ENCODE data around the gene MTMR12. TPM values are rescaled to one million over a fixed set of nuclear protein-coding genes. Genes with fewer than 3 reads are reported as not detected.

Gene MTMR12
- total and polyA plus RNA-seq, 2 of the 13 experiments (the other 11 are each of a cell fraction or from before 2014, with no cell fraction given): 23.4 to 36.6 TPM

GRCh38 chr5:32232441-32233219 lies 80.1 kb downstream of the MTMR12 start (continued):
- TF ChIP-seq, protein P1, sequence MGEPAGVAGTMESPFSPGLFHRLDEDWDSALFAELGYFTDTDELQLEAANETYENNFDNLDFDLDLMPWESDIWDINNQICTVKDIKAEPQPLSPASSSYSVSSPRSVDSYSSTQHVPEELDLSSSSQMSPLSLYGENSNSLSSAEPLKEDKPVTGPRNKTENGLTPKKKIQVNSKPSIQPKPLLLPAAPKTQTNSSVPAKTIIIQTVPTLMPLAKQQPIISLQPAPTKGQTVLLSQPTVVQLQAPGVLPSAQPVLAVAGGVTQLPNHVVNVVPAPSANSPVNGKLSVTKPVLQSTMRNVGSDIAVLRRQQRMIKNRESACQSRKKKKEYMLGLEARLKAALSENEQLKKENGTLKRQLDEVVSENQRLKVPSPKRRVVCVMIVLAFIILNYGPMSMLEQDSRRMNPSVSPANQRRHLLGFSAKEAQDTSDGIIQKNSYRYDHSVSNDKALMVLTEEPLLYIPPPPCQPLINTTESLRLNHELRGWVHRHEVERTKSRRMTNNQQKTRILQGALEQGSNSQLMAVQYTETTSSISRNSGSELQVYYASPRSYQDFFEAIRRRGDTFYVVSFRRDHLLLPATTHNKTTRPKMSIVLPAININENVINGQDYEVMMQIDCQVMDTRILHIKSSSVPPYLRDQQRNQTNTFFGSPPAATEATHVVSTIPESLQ (CRISPR knock-in tag; conservative IDR thresholded peaks at IDR 0.05): no peak
- TF ChIP-seq NBN (conservative IDR thresholded peaks at IDR 0.05) (no peak), ZNF367 (CRISPR knock-in tag; IDR thresholded peaks at IDR 0.05; ENCODE audit: borderline replicate concordance) (no peak), CCDC6 (CRISPR knock-in tag; IDR thresholded peaks at IDR 0.05) (peak; percentile 41; the same call in 1 of the 2 replicates), CC2D1A (CRISPR knock-in tag; IDR thresholded peaks at IDR 0.05) (no peak), U2AF2 (IDR thresholded peaks at IDR 0.05; ENCODE audit: low read depth, low read length) (no peak), ZNF556 (CRISPR knock-in tag; IDR thresholded peaks at IDR 0.05; ENCODE audit: borderline replicate concordance) (no peak), ZNF629 (CRISPR knock-in tag; conservative IDR thresholded peaks at IDR 0.05) (no peak), TEAD2 (CRISPR knock-in tag; IDR thresholded peaks at IDR 0.05) (no peak), ATF7 (IDR thresholded peaks at IDR 0.05) (no peak), ATF7 (CRISPR knock-in tag; IDR thresholded peaks at IDR 0.05) (no peak), FOXK2 (IDR thresholded peaks at IDR 0.05) (no peak), ZBTB46 (CRISPR knock-in tag; IDR thresholded peaks at IDR 0.05; ENCODE audit: borderline replicate concordance) (no peak), PAWR (CRISPR knock-in tag; IDR thresholded peaks at IDR 0.05; ENCODE audit: borderline replicate concordance) (no peak), BRCA1 (CRISPR knock-in tag; IDR thresholded peaks at IDR 0.05) (no peak), CBX5 (CRISPR knock-in tag; IDR thresholded peaks at IDR 0.05; ENCODE audit: borderline replicate concordance) (peak; percentile 17; the same call in 1 of the 2 replicates), NCOA2 (CRISPR knock-in tag; IDR thresholded peaks at IDR 0.05) (no peak), HMG20B (CRISPR knock-in tag; conservative IDR thresholded peaks at IDR 0.05) (no peak), ZNF781 (CRISPR knock-in tag; IDR thresholded peaks at IDR 0.05; ENCODE audit: borderline replicate concordance, not compliant biosample characterization) (no peak), CBX1 (IDR thresholded peaks at IDR 0.05; ENCODE audit: low read depth) (no peak), ONECUT2 (CRISPR knock-in tag; IDR thresholded peaks at IDR 0.05) (no peak), ZNF10 (CRISPR knock-in tag; IDR thresholded peaks at IDR 0.05; ENCODE audit: borderline replicate concordance, low read depth) (no peak)
- TF ChIP-seq, protein P2, sequence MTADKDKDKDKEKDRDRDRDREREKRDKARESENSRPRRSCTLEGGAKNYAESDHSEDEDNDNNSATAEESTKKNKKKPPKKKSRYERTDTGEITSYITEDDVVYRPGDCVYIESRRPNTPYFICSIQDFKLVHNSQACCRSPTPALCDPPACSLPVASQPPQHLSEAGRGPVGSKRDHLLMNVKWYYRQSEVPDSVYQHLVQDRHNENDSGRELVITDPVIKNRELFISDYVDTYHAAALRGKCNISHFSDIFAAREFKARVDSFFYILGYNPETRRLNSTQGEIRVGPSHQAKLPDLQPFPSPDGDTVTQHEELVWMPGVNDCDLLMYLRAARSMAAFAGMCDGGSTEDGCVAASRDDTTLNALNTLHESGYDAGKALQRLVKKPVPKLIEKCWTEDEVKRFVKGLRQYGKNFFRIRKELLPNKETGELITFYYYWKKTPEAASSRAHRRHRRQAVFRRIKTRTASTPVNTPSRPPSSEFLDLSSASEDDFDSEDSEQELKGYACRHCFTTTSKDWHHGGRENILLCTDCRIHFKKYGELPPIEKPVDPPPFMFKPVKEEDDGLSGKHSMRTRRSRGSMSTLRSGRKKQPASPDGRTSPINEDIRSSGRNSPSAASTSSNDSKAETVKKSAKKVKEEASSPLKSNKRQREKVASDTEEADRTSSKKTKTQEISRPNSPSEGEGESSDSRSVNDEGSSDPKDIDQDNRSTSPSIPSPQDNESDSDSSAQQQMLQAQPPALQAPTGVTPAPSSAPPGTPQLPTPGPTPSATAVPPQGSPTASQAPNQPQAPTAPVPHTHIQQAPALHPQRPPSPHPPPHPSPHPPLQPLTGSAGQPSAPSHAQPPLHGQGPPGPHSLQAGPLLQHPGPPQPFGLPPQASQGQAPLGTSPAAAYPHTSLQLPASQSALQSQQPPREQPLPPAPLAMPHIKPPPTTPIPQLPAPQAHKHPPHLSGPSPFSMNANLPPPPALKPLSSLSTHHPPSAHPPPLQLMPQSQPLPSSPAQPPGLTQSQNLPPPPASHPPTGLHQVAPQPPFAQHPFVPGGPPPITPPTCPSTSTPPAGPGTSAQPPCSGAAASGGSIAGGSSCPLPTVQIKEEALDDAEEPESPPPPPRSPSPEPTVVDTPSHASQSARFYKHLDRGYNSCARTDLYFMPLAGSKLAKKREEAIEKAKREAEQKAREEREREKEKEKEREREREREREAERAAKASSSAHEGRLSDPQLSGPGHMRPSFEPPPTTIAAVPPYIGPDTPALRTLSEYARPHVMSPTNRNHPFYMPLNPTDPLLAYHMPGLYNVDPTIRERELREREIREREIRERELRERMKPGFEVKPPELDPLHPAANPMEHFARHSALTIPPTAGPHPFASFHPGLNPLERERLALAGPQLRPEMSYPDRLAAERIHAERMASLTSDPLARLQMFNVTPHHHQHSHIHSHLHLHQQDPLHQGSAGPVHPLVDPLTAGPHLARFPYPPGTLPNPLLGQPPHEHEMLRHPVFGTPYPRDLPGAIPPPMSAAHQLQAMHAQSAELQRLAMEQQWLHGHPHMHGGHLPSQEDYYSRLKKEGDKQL (CRISPR knock-in tag; IDR thresholded peaks at IDR 0.05; ENCODE audit: low read depth): no peak

All from HepG2 (cell line).